ENCODE data around the gene UTP11. TPM values are rescaled to one million over a fixed set of nuclear protein-coding genes. Genes with fewer than 3 reads are reported as not detected.

UTP11 gene
- total RNA-seq, 1 experiment from 2014 or later: 53.8 TPM

GRCh38 chr1:38025664-38026063 is 13.1 kb downstream of the UTP11 start:
- no peaks in the 10 kb centered on the region for H3K27me3 ChIP-seq (ENCODE audit: control insufficient read depth, insufficient read depth, low read length)
- POLR2A ChIA-PET: no interaction called here
- intact Hi-C loops (cut with micrococcal nuclease; ENCODE audit: unreplicated experiment): loop anchor here (5.0 kb wide), 1 partner anchor 812 kb away; no protein-coding TSS in a partner anchor
- ATAC-seq (no peak), DNase-seq (ENCODE audit: low read depth, low spot score) (no peak)
- TF ChIP-seq POLR2AphosphoS5 (IDR thresholded peaks at IDR 0.05; ENCODE audit: low read depth, low read length): no peak
- no peak for TF ChIP-seq REST (IDR thresholded peaks at IDR 0.05; ENCODE audit: insufficient read depth in 1 of 2, low read depth in 2 of 2, low read length in 1 of 2)
- TF ChIP-seq TCF7L2 (IDR thresholded peaks at IDR 0.05; ENCODE audit: low read depth, low read length): no peak
- no peak for TF ChIP-seq SIN3A (IDR thresholded peaks at IDR 0.05; ENCODE audit: borderline replicate concordance, insufficient read depth, low read depth, low read length)
- TF ChIP-seq, protein P1, sequence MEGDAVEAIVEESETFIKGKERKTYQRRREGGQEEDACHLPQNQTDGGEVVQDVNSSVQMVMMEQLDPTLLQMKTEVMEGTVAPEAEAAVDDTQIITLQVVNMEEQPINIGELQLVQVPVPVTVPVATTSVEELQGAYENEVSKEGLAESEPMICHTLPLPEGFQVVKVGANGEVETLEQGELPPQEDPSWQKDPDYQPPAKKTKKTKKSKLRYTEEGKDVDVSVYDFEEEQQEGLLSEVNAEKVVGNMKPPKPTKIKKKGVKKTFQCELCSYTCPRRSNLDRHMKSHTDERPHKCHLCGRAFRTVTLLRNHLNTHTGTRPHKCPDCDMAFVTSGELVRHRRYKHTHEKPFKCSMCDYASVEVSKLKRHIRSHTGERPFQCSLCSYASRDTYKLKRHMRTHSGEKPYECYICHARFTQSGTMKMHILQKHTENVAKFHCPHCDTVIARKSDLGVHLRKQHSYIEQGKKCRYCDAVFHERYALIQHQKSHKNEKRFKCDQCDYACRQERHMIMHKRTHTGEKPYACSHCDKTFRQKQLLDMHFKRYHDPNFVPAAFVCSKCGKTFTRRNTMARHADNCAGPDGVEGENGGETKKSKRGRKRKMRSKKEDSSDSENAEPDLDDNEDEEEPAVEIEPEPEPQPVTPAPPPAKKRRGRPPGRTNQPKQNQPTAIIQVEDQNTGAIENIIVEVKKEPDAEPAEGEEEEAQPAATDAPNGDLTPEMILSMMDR (IDR thresholded peaks at IDR 0.05): no peak
- CTCF ChIA-PET: no interaction called here
- no peak overlapping the region for H3K27ac ChIP-seq (ENCODE audit: low read length)
- BruUV-seq (replicated peaks): no TSS peak
- no peak overlapping the region for H3K4me3 ChIP-seq (ENCODE audit: low read depth in 2 of 2, low read length in 2 of 2)
- in situ Hi-C loops (cut with HindIII; ENCODE audit: low pct_unique_long_range_greater_than_20kb, low sequenced_read_pairs): no loop called here
- peaks cover 17% of the 10 kb centered on the region for H3K36me3 ChIP-seq (ENCODE audit: control insufficient read depth, insufficient read depth, low read length)
- H3K4me1 ChIP-seq (ENCODE audit: control insufficient read depth, insufficient read depth, low read length): peaks cover 18% of the 10 kb centered on the region
- H3K9me3 ChIP-seq (ENCODE audit: control insufficient read depth, insufficient read depth, low read depth, low read length): no peaks in the 10 kb centered on the region

DNA sequence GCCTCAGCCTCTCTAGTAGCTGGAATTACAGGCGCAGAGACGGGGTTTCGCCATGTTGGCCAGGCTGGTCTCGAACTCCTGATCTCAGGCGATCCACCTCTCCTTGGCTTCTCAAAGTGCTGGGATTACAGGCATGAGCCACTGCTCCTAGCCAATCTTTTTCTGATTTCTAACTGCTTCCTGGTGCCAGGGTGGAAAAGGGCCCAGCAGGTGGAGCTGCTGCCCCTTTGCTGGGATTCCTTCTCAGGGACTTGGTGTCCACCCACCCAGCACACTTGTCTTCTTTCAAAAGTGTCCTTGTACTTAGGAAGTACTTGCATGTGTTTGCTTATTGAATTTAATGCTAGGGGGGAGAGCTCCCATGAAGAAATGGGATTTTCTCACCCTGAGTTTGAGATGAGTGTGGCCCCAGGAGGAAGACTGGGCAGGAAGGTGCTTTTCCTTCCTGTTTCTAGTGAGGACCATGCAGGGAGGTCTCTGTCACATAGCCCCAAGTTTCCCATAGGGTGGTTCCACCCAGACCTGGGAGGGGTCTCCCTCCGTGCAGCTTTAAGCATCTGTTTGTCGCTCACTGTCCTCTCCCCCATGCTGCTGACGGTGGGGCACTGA is 14.2 kb downstream of the UTP11 start:
- intact Hi-C loops (cut with micrococcal nuclease; ENCODE audit: unreplicated experiment): loop anchor here (5.0 kb wide), 1 partner anchor 811 kb away; no protein-coding TSS in a partner anchor
- ATAC-seq (peak; percentile 56), DNase-seq (ENCODE audit: low read depth, low spot score) (no peak)
- ChIA-PET CTCF (interaction anchor here (0.7 to 1.4 kb wide), 3 partner anchors 45 to 1746 kb away, joined by 3 to 4 read pairs (median 4); partner anchors contain the start of gene MTF1), POLR2A (no interaction called here)
- TF ChIP-seq, protein P1 (IDR thresholded peaks at IDR 0.05): peak; percentile 89
- TF ChIP-seq POLR2AphosphoS5 (IDR thresholded peaks at IDR 0.05; ENCODE audit: low read depth, low read length): no peak
- in situ Hi-C loops (cut with HindIII; ENCODE audit: low pct_unique_long_range_greater_than_20kb, low sequenced_read_pairs): no loop called here
- BruUV-seq (replicated peaks): no TSS peak
- H3K4me1 ChIP-seq (ENCODE audit: control insufficient read depth, insufficient read depth, low read length): peaks cover 20% of the 10 kb centered on the region
- no peaks in the 10 kb centered on the region for H3K27me3 ChIP-seq (ENCODE audit: control insufficient read depth, insufficient read depth, low read length)
- no peaks in the 10 kb centered on the region for H3K9me3 ChIP-seq (ENCODE audit: control insufficient read depth, insufficient read depth, low read depth, low read length)
- H3K4me3 ChIP-seq (ENCODE audit: low read depth in 2 of 2, low read length in 2 of 2): no peak overlapping the region
- H3K36me3 ChIP-seq (ENCODE audit: control insufficient read depth, insufficient read depth, low read length): peaks cover 16% of the 10 kb centered on the region
- no peak overlapping the region for H3K27ac ChIP-seq (ENCODE audit: low read length)

Data from Panc1 (cell line).